ENCODE results near the gene ZNF507. TPM values are rescaled to one million over a fixed set of nuclear protein-coding genes. Genes with fewer than 3 reads are reported as not detected.

The ZNF507 gene
- total RNA-seq, 1 donor from 2014 or later: 24.7 TPM

DNA sequence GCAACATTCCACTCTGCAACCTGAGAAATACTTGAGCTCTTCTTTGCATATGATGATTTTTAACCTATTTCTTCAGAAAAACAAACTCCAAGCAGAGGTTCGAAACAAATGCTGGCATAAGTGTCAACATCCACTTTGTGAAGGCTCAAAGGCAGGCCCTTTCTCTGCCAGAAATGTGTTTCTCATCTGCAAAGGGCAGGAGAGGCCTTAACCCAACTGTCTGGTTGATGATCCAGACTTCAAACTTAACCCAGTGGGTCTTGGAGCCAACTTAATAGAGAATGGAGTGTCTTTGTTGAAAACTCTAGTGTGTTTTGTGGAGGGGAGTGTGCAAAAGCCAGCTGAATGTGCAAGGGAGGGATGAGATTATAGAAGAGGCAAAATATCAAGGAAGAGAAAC is 28.3 kb upstream of the ZNF507 start:
- H3K27ac Mint-ChIP-seq (ENCODE audit: unreplicated experiment): no peak overlapping the region
- no peaks in the 10 kb centered on the region for H3K9me3 Mint-ChIP-seq (ENCODE audit: unreplicated experiment)
- H3K36me3 Mint-ChIP-seq (ENCODE audit: unreplicated experiment): no peaks in the 10 kb centered on the region
- no peaks in the 10 kb centered on the region for H3K4me1 Mint-ChIP-seq (ENCODE audit: low read depth, unreplicated experiment)
- TF ChIP-seq, protein P1, sequence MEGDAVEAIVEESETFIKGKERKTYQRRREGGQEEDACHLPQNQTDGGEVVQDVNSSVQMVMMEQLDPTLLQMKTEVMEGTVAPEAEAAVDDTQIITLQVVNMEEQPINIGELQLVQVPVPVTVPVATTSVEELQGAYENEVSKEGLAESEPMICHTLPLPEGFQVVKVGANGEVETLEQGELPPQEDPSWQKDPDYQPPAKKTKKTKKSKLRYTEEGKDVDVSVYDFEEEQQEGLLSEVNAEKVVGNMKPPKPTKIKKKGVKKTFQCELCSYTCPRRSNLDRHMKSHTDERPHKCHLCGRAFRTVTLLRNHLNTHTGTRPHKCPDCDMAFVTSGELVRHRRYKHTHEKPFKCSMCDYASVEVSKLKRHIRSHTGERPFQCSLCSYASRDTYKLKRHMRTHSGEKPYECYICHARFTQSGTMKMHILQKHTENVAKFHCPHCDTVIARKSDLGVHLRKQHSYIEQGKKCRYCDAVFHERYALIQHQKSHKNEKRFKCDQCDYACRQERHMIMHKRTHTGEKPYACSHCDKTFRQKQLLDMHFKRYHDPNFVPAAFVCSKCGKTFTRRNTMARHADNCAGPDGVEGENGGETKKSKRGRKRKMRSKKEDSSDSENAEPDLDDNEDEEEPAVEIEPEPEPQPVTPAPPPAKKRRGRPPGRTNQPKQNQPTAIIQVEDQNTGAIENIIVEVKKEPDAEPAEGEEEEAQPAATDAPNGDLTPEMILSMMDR (IDR thresholded peaks at IDR 0.05; ENCODE audit: partially characterized antibody, unreplicated experiment): no peak
- DNase-seq: no peak
- H3K4me3 Mint-ChIP-seq (ENCODE audit: unreplicated experiment): no peak overlapping the region
- no peaks in the 10 kb centered on the region for H3K27me3 Mint-ChIP-seq (ENCODE audit: unreplicated experiment)

- TF ChIP-seq, protein P1 (IDR thresholded peaks at IDR 0.05; ENCODE audit: partially characterized antibody, unreplicated experiment): peak; percentile 28
- Mint-ChIP-seq H3K4me1 (ENCODE audit: low read depth, unreplicated experiment) (no peaks in the 10 kb centered on the region), H3K27me3 (ENCODE audit: unreplicated experiment) (no peaks in the 10 kb centered on the region), H3K4me3 (ENCODE audit: unreplicated experiment) (peak overlapping the region; percentile 6), H3K27ac (ENCODE audit: unreplicated experiment) (no peak overlapping the region), H3K36me3 (ENCODE audit: unreplicated experiment) (no peaks in the 10 kb centered on the region), H3K9me3 (ENCODE audit: unreplicated experiment) (no peaks in the 10 kb centered on the region)
- peak; percentile 52 for DNase-seq
Observed at GRCh38 chr19:32318884-32319520, 26.4 kb upstream of the ZNF507 start.

DNA sequence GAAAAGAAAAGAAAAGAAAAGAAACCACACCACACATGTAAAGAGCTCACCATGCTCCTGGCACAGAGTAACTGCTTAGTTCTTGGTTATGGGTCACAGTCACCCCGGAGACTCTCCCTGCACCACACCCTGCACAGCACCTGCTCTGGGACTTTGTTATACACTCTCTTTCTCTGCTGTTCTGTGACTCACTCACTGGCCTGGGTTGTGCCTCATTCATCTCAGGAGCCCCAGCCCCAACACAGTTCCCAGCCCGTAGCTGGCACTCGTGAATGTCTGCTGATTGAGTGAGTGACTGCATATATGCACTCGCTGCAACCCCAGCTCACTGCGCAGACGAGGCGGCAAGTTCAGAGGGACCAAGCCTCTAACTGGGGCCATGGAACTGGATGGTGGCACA is 22.9 kb upstream of the ZNF507 start:
- no peak for DNase-seq
- H3K36me3 Mint-ChIP-seq (ENCODE audit: unreplicated experiment): no peaks in the 10 kb centered on the region
- no peaks in the 10 kb centered on the region for H3K9me3 Mint-ChIP-seq (ENCODE audit: unreplicated experiment)
- H3K4me3 Mint-ChIP-seq (ENCODE audit: unreplicated experiment): no peak overlapping the region
- no peak overlapping the region for H3K27ac Mint-ChIP-seq (ENCODE audit: unreplicated experiment)
- H3K4me1 Mint-ChIP-seq (ENCODE audit: low read depth, unreplicated experiment): no peaks in the 10 kb centered on the region
- TF ChIP-seq, protein P1 (IDR thresholded peaks at IDR 0.05; ENCODE audit: partially characterized antibody, unreplicated experiment): no peak
- H3K27me3 Mint-ChIP-seq (ENCODE audit: unreplicated experiment): no peaks in the 10 kb centered on the region

DNA sequence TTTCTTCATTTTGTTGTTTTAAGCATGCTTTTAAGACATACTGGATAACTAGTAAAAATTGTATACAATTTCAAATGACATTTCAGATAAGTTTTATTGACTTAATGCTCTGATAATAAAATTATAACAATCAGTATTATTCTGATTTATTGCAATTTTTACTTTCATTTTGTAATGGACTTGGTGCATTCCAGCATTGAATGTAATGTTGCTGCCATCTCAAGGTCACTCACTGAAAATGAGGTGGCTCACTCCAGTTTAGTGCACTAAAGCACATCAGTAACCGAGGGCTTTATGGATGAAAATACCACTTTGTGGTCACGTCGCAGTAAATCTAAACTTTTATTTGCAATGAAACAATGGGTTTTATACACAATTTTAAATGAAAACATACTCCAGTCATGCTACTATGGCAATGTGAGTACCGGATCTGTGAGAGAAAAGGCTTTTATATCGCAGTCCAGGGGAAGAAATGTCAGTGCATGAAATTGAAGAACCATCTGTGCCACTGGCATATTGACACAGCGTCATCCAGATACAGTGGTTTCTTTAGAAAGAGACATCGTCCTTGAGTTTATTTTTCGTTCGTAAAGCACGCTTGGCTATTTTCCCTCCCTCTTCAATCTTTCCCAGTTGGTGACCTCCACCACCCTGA is 20.7 kb upstream of the ZNF507 start:
- H3K27ac Mint-ChIP-seq (ENCODE audit: unreplicated experiment): no peak overlapping the region
- TF ChIP-seq, protein P1 (IDR thresholded peaks at IDR 0.05; ENCODE audit: partially characterized antibody, unreplicated experiment): no peak
- H3K4me1 Mint-ChIP-seq (ENCODE audit: low read depth, unreplicated experiment): no peaks in the 10 kb centered on the region
- H3K27me3 Mint-ChIP-seq (ENCODE audit: unreplicated experiment): no peaks in the 10 kb centered on the region
- no peak overlapping the region for H3K4me3 Mint-ChIP-seq (ENCODE audit: unreplicated experiment)
- H3K9me3 Mint-ChIP-seq (ENCODE audit: unreplicated experiment): no peaks in the 10 kb centered on the region
- no peak for DNase-seq
- H3K36me3 Mint-ChIP-seq (ENCODE audit: unreplicated experiment): no peaks in the 10 kb centered on the region

GRCh38 chr19:32330213-32330857 is 15.1 kb upstream of the ZNF507 start:
- H3K4me1 Mint-ChIP-seq (ENCODE audit: low read depth, unreplicated experiment): peaks cover 4% of the 10 kb centered on the region
- TF ChIP-seq, protein P1 (IDR thresholded peaks at IDR 0.05; ENCODE audit: partially characterized antibody, unreplicated experiment): no peak
- no peaks in the 10 kb centered on the region for H3K36me3 Mint-ChIP-seq (ENCODE audit: unreplicated experiment)
- peaks cover 2% of the 10 kb centered on the region for H3K27me3 Mint-ChIP-seq (ENCODE audit: unreplicated experiment)
- peaks cover 2% of the 10 kb centered on the region for H3K9me3 Mint-ChIP-seq (ENCODE audit: unreplicated experiment)
- no peak overlapping the region for H3K4me3 Mint-ChIP-seq (ENCODE audit: unreplicated experiment)
- no peak for DNase-seq
- H3K27ac Mint-ChIP-seq (ENCODE audit: unreplicated experiment): no peak overlapping the region
